SK-N-SH (cell line): ENCODE results near the gene FATE1. TPM values are rescaled to one million over a fixed set of nuclear protein-coding genes. Genes with fewer than 3 reads are reported as not detected.

Source experiments
- CTCF ChIA-PET: fragments of 300-600, 350-600 bp; formaldehyde crosslinking; extraction: SDS; loops from one replicate; lab custom pipeline; 2021; lab: Yijun Ruan, JAX
- POLR2A ChIA-PET: fragments of 350-600 bp; sonication (Branson Sonifier 250); formaldehyde crosslinking; extraction: SDS; loops from one replicate; lab custom pipeline; 2020; ENCODE audit warnings: antibody characterized with exemption, inconsistent platforms; lab: Yijun Ruan, JAX
- DNase-seq: peaks from one replicate; pipeline ENCODE4 v3.0.0; 2012
- H2AFZ ChIP-seq: fragments of 200-600 bp; sonication (generic); 2 replicates; pipeline ENCODE4 v1.8.1; 2016; ENCODE audit warnings: antibody characterized with exemption, mild to moderate bottlenecking, low read depth
- H3F3A ChIP-seq: fragments of 200-600 bp; sonication (generic); replicated peaks from 2 replicates; pipeline ENCODE3; 2016; ENCODE audit warnings: antibody characterized with exemption, mild to moderate bottlenecking; ENCODE audit not compliant: insufficient read depth
- H3K27ac ChIP-seq, 2 experiments: fragments of 200-500 bp in 1 of 2; fragments of 200-600 bp in 1 of 2; sonication (Bioruptor generic) in 1 of 2; sonication (generic), shearing (Covaris generic) in 1 of 2; 2 replicates each; pipeline versions ENCODE4 v1.5.1 to v1.6.1; 2014 to 2016; ENCODE audit warnings: low read depth in 2 of 2, inconsistent platforms in 1 of 2, low read length in 1 of 2, mild to moderate bottlenecking in 1 of 2, mixed read lengths in 1 of 2
- H3K27me3 ChIP-seq: fragments of 200-600 bp; sonication (generic), shearing (Covaris generic); 2 replicates; pipeline ENCODE4 v1.6.1; 2016; ENCODE audit warnings: mixed run types; ENCODE audit not compliant: insufficient read depth
- H3K36me3 ChIP-seq, 2 experiments: fragments of 200-500 bp in 1 of 2; fragments of 200-600 bp in 1 of 2; sonication (Bioruptor generic) in 1 of 2; sonication (generic) in 1 of 2; replicated peaks in 1 of 2; 2 replicates each; pipeline versions ENCODE3 to v1.5.1; 2014 to 2016; ENCODE audit warnings: low read length in 1 of 2, mild to moderate bottlenecking in 1 of 2; ENCODE audit not compliant: insufficient read depth in 2 of 2, control insufficient read depth in 1 of 2
- H3K4me1 ChIP-seq, 2 experiments: fragments of 200-500 bp in 1 of 2; fragments of 200-600 bp in 1 of 2; sonication (Bioruptor generic) in 1 of 2; sonication (generic), shearing (Covaris generic) in 1 of 2; 2 replicates each; pipeline versions ENCODE4 v1.5.1 to v1.6.1; 2014 to 2016; ENCODE audit warnings: low read depth in 1 of 2, low read length in 1 of 2, mixed run types in 1 of 2; ENCODE audit not compliant: insufficient read depth in 2 of 2, control insufficient read depth in 1 of 2
- H3K4me2 ChIP-seq: fragments of 200-600 bp; sonication (generic), shearing (Covaris generic); 2 replicates; pipeline ENCODE4 v1.6.1; 2017; ENCODE audit warnings: mixed run types
- H3K4me3 ChIP-seq, 2 experiments: fragments of 200-500 bp in 1 of 2; fragments of 200-600 bp in 1 of 2; sonication (Bioruptor generic) in 1 of 2; sonication (generic), shearing (Covaris generic) in 1 of 2; 2 replicates each; pipeline versions ENCODE4 v1.5.1 to v1.8.1; 2014 to 2016; ENCODE audit warnings: low read depth in 2 of 2, inconsistent platforms in 1 of 2, low read length in 1 of 2, mild to moderate bottlenecking in 1 of 2, mixed read lengths in 1 of 2, moderate library complexity in 1 of 2
- H3K79me2 ChIP-seq: fragments of 200-600 bp; sonication (generic); 2 replicates; pipeline ENCODE4 v1.8.1; 2017; ENCODE audit warnings: mild to moderate bottlenecking; ENCODE audit not compliant: insufficient read depth
- H3K9ac ChIP-seq: fragments of 200-600 bp; sonication (generic); 2 replicates; pipeline ENCODE4 v1.6.1; 2017; ENCODE audit warnings: mixed run types
- H3K9me2 ChIP-seq: fragments of 200-600 bp; sonication (generic); 2 replicates; pipeline ENCODE4 v1.6.1; 2017; ENCODE audit warnings: mixed run types
- H3K9me3 ChIP-seq: fragments of 200-600 bp; sonication (generic); 2 replicates; pipeline ENCODE4 v1.6.1; 2017; ENCODE audit warnings: mixed run types, mild to moderate bottlenecking, moderate library complexity
- H4K20me1 ChIP-seq: fragments of 200-600 bp; sonication (generic); 2 replicates; pipeline ENCODE4 v1.6.1; 2017; ENCODE audit warnings: mild to moderate bottlenecking, mixed run types; ENCODE audit not compliant: insufficient read depth
- ELF1 ChIP-seq: IDR thresholded peaks from 2 replicates; pipeline ENCODE4 v1.4.0; 2012
- EZH2phosphoT487 ChIP-seq: fragments of 200-600 bp; sonication (generic); IDR thresholded peaks from 2 replicates; pipeline ENCODE4 v1.6.1; 2017; ENCODE audit warnings: low read depth, mixed run types, mild to moderate bottlenecking, antibody characterized with exemption, moderate library complexity, borderline replicate concordance
- JUND ChIP-seq: IDR thresholded peaks from 2 replicates; pipeline ENCODE4 v1.4.0; 2012
- NRF1 ChIP-seq: IDR thresholded peaks from 2 replicates; pipeline ENCODE4 v1.6.1; 2012; ENCODE audit warnings: low read depth, mild to moderate bottlenecking, low read length
- RAD21 ChIP-seq: IDR thresholded peaks from 2 replicates; pipeline ENCODE4 v1.6.1; 2012; ENCODE audit warnings: mild to moderate bottlenecking, low read length
- RCOR1 ChIP-seq: fragments of 150-350 bp; IDR thresholded peaks from 2 replicates; pipeline ENCODE4 v1.6.1; 2017; ENCODE audit warnings: antibody characterized with exemption, low read length
- RFX5 ChIP-seq: IDR thresholded peaks from 2 replicates; pipeline ENCODE4 v1.6.1; 2012; ENCODE audit warnings: mild to moderate bottlenecking, improper control_type of control experiment, low read length
- SIN3A ChIP-seq: IDR thresholded peaks from 2 replicates; pipeline ENCODE4 v1.6.1; 2012; ENCODE audit warnings: low read depth, mild to moderate bottlenecking, low read length, moderate library complexity, borderline replicate concordance
- TAF1 ChIP-seq: IDR thresholded peaks from 2 replicates; pipeline ENCODE4 v1.6.1; 2012; ENCODE audit warnings: low read depth, mild to moderate bottlenecking, low read length, moderate library complexity, borderline replicate concordance
- TCF12 ChIP-seq: IDR thresholded peaks from 2 replicates; pipeline ENCODE4 v1.4.0; 2012
- YY1 ChIP-seq: IDR thresholded peaks from 2 replicates; pipeline ENCODE4 v1.4.0; 2012; ENCODE audit warnings: low read depth, mild to moderate bottlenecking
- WGBS: methylation state at CpG from one replicate; pipeline ENCODE4 v1.1.6; 2017; ENCODE audit warnings: low lambda C conversion rate; 5-methylcytosine and 5-hydroxymethylcytosine counted together
- polyA plus RNA-seq, 3 experiments: library from polyadenylated mRNA; depleted of rRNA; stranded (reverse); fragments of >200 nt; gene quantifications; 2 replicates each; pipeline ENCODE4 v1.2.3, GENCODE V29; 2012
- TF ChIP-seq, protein P1 (sequence below): fragments of 200-600 bp; sonication (generic); IDR thresholded peaks from 2 replicates; pipeline ENCODE4 v1.6.1; 2017; ENCODE audit warnings: antibody characterized with exemption, mild to moderate bottlenecking, moderate library complexity
- TF ChIP-seq, protein P2 (sequence below): IDR thresholded peaks from 2 replicates; pipeline ENCODE4 v1.4.0; 2012; ENCODE audit warnings: low read depth, borderline replicate concordance
- TF ChIP-seq, protein P3 (sequence below): fragments of 150-350 bp; IDR thresholded peaks from 2 replicates; pipeline ENCODE4 v1.6.1; 2016; ENCODE audit warnings: mild to moderate bottlenecking, low read depth, low read length

Gene FATE1
- polyA plus RNA-seq, 1 of the 3 experiments (the other 2 are of a cell fraction), result not detected

DNA sequence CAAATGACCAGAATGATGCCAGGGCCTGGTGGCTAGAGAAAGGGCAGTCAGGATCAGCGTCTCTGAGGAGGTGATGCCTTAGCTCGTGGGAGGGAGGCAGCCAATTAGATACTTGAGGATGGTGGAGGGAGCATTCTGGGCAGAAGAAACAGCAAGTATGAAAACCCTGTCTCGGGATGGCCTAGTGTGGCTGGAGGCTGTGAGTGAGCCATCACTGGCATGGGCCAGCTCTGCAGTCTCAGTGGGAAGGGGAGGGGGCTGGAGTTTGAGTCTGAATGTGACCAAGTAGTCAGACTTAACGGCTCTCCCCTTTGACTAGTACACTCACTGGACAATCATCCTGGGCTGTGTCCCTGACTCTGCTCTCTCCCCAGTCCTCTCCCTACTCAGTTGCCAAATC, 25.8 kb downstream of the FATE1 start:
- Histone ChIP-seq H3K4me1 (no peaks in the 10 kb centered on the region), H2AFZ (no peak overlapping the region)
- CTCF ChIA-PET, result interaction anchor here (1.0 kb wide), 1 partner anchor 12 kb away, joined by 3 read pairs; no protein-coding TSS in a partner anchor

DNA sequence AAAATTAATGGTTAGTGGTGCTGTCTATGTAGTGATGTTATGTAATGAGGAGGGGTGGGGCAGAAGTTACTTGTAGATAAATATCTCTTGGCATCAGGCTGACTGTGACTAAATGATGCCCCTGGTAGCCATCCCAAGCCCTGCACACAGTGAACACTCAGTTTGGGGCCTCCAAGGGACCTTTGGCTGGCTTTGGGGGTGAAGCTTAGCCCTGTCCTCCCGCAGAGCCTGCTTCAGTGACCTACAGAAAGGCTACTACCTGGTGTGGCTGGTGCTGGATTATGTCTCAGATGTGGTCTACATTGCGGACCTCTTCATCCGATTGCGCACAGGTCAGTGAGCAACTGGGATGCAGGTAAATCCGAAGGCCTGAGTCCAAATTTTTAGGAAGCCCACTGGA, 26.5 kb downstream of the FATE1 start:
- Histone ChIP-seq H3K4me2 (no peak overlapping the region), H3K36me3 (no peaks in the 10 kb centered on the region), H2AFZ (no peak overlapping the region), H3K4me1 (no peaks in the 10 kb centered on the region), H3F3A (no peaks in the 10 kb centered on the region), H3K27me3 (peaks cover 21% of the 10 kb centered on the region; the same call in 1 of the 2 replicates), H3K27ac (no peak overlapping the region), H3K9me2 (no peaks in the 10 kb centered on the region), H3K79me2 (no peaks in the 10 kb centered on the region), H4K20me1 (no peaks in the 10 kb centered on the region), H3K4me3 (no peak overlapping the region)
- ChIA-PET POLR2A (no interaction called here), CTCF (no interaction called here)
- WGBS, result 59% methylated on average over 4 of the region's 5 CpGs
- no peak for TF ChIP-seq NRF1
- TF ChIP-seq RFX5, result no peak
- TF ChIP-seq, protein P1, sequence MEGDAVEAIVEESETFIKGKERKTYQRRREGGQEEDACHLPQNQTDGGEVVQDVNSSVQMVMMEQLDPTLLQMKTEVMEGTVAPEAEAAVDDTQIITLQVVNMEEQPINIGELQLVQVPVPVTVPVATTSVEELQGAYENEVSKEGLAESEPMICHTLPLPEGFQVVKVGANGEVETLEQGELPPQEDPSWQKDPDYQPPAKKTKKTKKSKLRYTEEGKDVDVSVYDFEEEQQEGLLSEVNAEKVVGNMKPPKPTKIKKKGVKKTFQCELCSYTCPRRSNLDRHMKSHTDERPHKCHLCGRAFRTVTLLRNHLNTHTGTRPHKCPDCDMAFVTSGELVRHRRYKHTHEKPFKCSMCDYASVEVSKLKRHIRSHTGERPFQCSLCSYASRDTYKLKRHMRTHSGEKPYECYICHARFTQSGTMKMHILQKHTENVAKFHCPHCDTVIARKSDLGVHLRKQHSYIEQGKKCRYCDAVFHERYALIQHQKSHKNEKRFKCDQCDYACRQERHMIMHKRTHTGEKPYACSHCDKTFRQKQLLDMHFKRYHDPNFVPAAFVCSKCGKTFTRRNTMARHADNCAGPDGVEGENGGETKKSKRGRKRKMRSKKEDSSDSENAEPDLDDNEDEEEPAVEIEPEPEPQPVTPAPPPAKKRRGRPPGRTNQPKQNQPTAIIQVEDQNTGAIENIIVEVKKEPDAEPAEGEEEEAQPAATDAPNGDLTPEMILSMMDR, result no peak
- TF ChIP-seq RAD21, result no peak
- TF ChIP-seq, protein P2, sequence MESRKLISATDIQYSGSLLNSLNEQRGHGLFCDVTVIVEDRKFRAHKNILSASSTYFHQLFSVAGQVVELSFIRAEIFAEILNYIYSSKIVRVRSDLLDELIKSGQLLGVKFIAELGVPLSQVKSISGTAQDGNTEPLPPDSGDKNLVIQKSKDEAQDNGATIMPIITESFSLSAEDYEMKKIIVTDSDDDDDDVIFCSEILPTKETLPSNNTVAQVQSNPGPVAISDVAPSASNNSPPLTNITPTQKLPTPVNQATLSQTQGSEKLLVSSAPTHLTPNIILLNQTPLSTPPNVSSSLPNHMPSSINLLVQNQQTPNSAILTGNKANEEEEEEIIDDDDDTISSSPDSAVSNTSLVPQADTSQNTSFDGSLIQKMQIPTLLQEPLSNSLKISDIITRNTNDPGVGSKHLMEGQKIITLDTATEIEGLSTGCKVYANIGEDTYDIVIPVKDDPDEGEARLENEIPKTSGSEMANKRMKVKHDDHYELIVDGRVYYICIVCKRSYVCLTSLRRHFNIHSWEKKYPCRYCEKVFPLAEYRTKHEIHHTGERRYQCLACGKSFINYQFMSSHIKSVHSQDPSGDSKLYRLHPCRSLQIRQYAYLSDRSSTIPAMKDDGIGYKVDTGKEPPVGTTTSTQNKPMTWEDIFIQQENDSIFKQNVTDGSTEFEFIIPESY, result no peak
- no peak for TF ChIP-seq TAF1
- TF ChIP-seq SIN3A, result no peak
- no peak for TF ChIP-seq YY1
- TF ChIP-seq RCOR1, result no peak
- TF ChIP-seq EZH2phosphoT487, result no peak
- TF ChIP-seq, protein P3, sequence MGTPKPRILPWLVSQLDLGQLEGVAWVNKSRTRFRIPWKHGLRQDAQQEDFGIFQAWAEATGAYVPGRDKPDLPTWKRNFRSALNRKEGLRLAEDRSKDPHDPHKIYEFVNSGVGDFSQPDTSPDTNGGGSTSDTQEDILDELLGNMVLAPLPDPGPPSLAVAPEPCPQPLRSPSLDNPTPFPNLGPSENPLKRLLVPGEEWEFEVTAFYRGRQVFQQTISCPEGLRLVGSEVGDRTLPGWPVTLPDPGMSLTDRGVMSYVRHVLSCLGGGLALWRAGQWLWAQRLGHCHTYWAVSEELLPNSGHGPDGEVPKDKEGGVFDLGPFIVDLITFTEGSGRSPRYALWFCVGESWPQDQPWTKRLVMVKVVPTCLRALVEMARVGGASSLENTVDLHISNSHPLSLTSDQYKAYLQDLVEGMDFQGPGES, result no peak
- no peak for TF ChIP-seq TCF12
- TF ChIP-seq ELF1, result no peak
- no peak for TF ChIP-seq JUND
- TF ChIP-seq, all 33 proteins: peak for 0
- DNase-seq, result no peak
- Histone ChIP-seq H3K9me3 (no peaks in the 10 kb centered on the region), H3K9ac (no peak overlapping the region)

More for the DNA sequence above, 25.8 kb downstream of the FATE1 start:
- H3F3A ChIP-seq, result no peaks in the 10 kb centered on the region
- H3K9me2 ChIP-seq, result no peaks in the 10 kb centered on the region
- POLR2A ChIA-PET, result no interaction called here
- WGBS, result 4% methylated on average over 4 of the region's 4 CpGs
- H3K27me3 ChIP-seq, result peaks cover 23% of the 10 kb centered on the region
- no peaks in the 10 kb centered on the region for H3K9me3 ChIP-seq
- no peaks in the 10 kb centered on the region for H3K79me2 ChIP-seq
- H3K27ac ChIP-seq, result no peak overlapping the region
- no peaks in the 10 kb centered on the region for H4K20me1 ChIP-seq
- no peak for DNase-seq
- no peak overlapping the region for H3K9ac ChIP-seq
- no peak overlapping the region for H3K4me2 ChIP-seq
- TF ChIP-seq SIN3A (no peak), NRF1 (no peak)
- TF ChIP-seq, all 33 proteins: peak for 0
- H3K4me3 ChIP-seq, result no peak overlapping the region
- no peaks in the 10 kb centered on the region for H3K36me3 ChIP-seq
